Astrocyte (in vitro differentiated cells and primary cell): Measurements from ENCODE around the gene ZFYVE21. TPM values are rescaled to one million over a fixed set of nuclear protein-coding genes. Genes with fewer than 3 reads are reported as not detected.

Source experiments
- DNase-seq: peaks from one replicate; pipeline ENCODE4 v3.0.0-alpha.2; 2010; ENCODE audit warnings: low read depth
- FAIRE-seq: peaks from 2 replicates; lab custom pipeline; 2011; peaks lifted over from hg19 to GRCh38; lab: Jason Lieb, UNC
- H2AFZ ChIP-seq: 2 replicates; pipeline ENCODE4 v1.6.0; 2012; ENCODE audit warnings: low read depth, low read length, inconsistent platforms
- H3K27ac ChIP-seq: 2 replicates; pipeline ENCODE4 v1.5.1; 2011; ENCODE audit warnings: low read depth, low read length, inconsistent platforms
- H3K27me3 ChIP-seq: 2 replicates; pipeline ENCODE4 v1.6.0; 2011; ENCODE audit warnings: low read length, inconsistent platforms; ENCODE audit not compliant: insufficient read depth
- H3K36me3 ChIP-seq: 2 replicates; pipeline ENCODE4 v1.5.1; 2011; ENCODE audit warnings: low read length, inconsistent platforms; ENCODE audit not compliant: insufficient read depth
- H3K4me1 ChIP-seq: 2 replicates; pipeline ENCODE4 v1.5.1; 2011; ENCODE audit warnings: low read length, inconsistent platforms; ENCODE audit not compliant: insufficient read depth
- H3K4me2 ChIP-seq: 2 replicates; pipeline ENCODE4 v1.6.0; 2012; ENCODE audit warnings: low read length, inconsistent platforms
- H3K4me3 ChIP-seq: 2 replicates; pipeline ENCODE4 v1.5.1; 2011; ENCODE audit warnings: low read depth, mild to moderate bottlenecking, low read length, inconsistent platforms; ENCODE audit not compliant: insufficient read depth
- H3K79me2 ChIP-seq: 2 replicates; pipeline ENCODE4 v1.6.0; 2012; ENCODE audit warnings: mild to moderate bottlenecking, low read length, inconsistent platforms; ENCODE audit not compliant: insufficient read depth
- H3K9ac ChIP-seq: 2 replicates; pipeline ENCODE4 v1.6.0; 2012; ENCODE audit warnings: mild to moderate bottlenecking, low read length, inconsistent platforms
- H3K9me3 ChIP-seq: 2 replicates; pipeline ENCODE4 v1.5.1; 2012; ENCODE audit warnings: low read depth, mild to moderate bottlenecking, low read length, inconsistent platforms; ENCODE audit not compliant: insufficient read depth
- H4K20me1 ChIP-seq: 2 replicates; pipeline ENCODE4 v1.6.0; 2012; ENCODE audit warnings: low read length, inconsistent platforms; ENCODE audit not compliant: insufficient read depth
- H3K27ac Mint-ChIP-seq: one replicate; pipeline ENCODE4 v1.8.0; 2021; ENCODE audit warnings: mild to moderate bottlenecking, mixed read lengths; ENCODE audit not compliant: unreplicated experiment
- H3K27me3 Mint-ChIP-seq: one replicate; pipeline ENCODE4 v1.8.0; 2021; ENCODE audit warnings: low read depth, mixed read lengths; ENCODE audit not compliant: unreplicated experiment
- H3K36me3 Mint-ChIP-seq: one replicate; pipeline ENCODE4 v1.8.0; 2021; ENCODE audit warnings: low read depth, mixed read lengths; ENCODE audit not compliant: unreplicated experiment
- H3K4me1 Mint-ChIP-seq: one replicate; pipeline ENCODE4 v1.8.0; 2021; ENCODE audit warnings: low read depth, mixed read lengths; ENCODE audit not compliant: unreplicated experiment
- H3K4me3 Mint-ChIP-seq: one replicate; pipeline ENCODE4 v1.8.0; 2021; ENCODE audit warnings: mild to moderate bottlenecking, moderate library complexity, mixed read lengths; ENCODE audit not compliant: unreplicated experiment
- H3K9me3 Mint-ChIP-seq: one replicate; pipeline ENCODE4 v1.8.0; 2021; ENCODE audit warnings: mild to moderate bottlenecking, mixed read lengths; ENCODE audit not compliant: unreplicated experiment
- EZH2 ChIP-seq: IDR thresholded peaks from 2 replicates; pipeline ENCODE4 v1.6.1; 2012; ENCODE audit warnings: mild to moderate bottlenecking, low read length, inconsistent platforms; ENCODE audit not compliant: insufficient read depth
- total RNA-seq: library from RNA; stranded (reverse); gene quantifications from 2 replicates; pipeline ENCODE4 v1.2.1, GENCODE V29; 2021
- TF ChIP-seq, protein P1 (sequence below): IDR thresholded peaks from 2 replicates; pipeline ENCODE4 v1.5.1; 2011; ENCODE audit warnings: low read depth, mild to moderate bottlenecking, inconsistent platforms, low read length, moderate library complexity; ENCODE audit not compliant: insufficient read depth

ZFYVE21 gene
- total RNA-seq, 1 donor from 2014 or later, result 41.7 TPM

DNA sequence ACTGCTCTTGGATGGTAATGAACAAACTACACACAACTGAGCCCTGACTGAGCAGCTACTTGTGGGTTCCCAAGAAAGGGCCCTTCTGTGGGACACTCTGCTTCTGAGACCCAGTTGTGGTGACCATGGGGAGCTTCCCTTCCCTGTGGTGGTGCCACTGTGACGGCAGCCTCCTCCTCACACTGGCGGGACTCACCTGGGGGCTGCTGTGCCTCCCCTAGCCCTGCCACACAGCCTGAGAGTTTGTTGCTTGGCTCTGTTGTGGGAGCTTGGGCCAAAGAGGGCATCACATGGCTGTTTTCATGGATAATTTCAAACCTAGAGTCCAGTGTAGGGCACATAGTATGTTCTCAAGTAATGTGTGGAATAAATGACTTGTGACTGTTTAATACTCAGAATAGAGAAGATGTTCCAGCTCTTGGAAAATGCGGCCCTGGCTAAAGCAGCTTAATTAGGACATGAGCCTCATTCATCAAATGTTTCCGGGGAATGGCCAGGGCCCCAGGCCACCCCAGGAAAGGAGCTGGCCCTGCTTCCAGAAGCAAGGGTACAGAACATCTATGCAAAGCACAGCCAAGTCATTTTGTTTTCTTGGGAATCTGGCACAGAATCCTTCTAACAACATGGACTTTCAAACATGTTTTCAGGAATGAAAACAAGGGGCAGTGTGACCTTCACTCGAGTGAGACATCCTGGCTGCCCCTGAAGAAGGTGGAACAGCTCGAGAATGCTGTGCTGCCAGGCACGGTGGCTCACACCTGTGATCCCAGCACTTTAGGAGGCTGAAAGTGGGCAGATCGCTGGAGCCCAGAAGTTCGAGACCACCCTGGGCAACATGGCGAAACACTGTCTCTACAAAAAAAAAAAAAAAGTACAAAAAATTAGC, 21.2 kb downstream of the ZFYVE21 start:
- peaks cover 8% of the 10 kb centered on the region for H3K4me1 ChIP-seq
- H3K4me3 ChIP-seq, result no peak overlapping the region
- Mint-ChIP-seq H3K4me3 (no peak overlapping the region), H3K36me3 (peaks cover 36% of the 10 kb centered on the region), H3K4me1 (peaks cover 11% of the 10 kb centered on the region), H3K27me3 (no peaks in the 10 kb centered on the region), H3K27ac (no peak overlapping the region), H3K9me3 (no peaks in the 10 kb centered on the region)
- H3K4me2 ChIP-seq, result no peak overlapping the region
- H3K9me3 ChIP-seq, result no peaks in the 10 kb centered on the region
- no peak overlapping the region for H3K9ac ChIP-seq
- no peak for FAIRE-seq
- H3K27ac ChIP-seq, result no peak overlapping the region
- H3K79me2 ChIP-seq, result no peaks in the 10 kb centered on the region
- DNase-seq, result no peak
- peaks cover 12% of the 10 kb centered on the region for H3K36me3 ChIP-seq
- no peak overlapping the region for H2AFZ ChIP-seq
- H3K27me3 ChIP-seq, result no peaks in the 10 kb centered on the region
- H4K20me1 ChIP-seq, result peaks cover 24% of the 10 kb centered on the region
- TF ChIP-seq EZH2, result no peak
- TF ChIP-seq, protein P1, sequence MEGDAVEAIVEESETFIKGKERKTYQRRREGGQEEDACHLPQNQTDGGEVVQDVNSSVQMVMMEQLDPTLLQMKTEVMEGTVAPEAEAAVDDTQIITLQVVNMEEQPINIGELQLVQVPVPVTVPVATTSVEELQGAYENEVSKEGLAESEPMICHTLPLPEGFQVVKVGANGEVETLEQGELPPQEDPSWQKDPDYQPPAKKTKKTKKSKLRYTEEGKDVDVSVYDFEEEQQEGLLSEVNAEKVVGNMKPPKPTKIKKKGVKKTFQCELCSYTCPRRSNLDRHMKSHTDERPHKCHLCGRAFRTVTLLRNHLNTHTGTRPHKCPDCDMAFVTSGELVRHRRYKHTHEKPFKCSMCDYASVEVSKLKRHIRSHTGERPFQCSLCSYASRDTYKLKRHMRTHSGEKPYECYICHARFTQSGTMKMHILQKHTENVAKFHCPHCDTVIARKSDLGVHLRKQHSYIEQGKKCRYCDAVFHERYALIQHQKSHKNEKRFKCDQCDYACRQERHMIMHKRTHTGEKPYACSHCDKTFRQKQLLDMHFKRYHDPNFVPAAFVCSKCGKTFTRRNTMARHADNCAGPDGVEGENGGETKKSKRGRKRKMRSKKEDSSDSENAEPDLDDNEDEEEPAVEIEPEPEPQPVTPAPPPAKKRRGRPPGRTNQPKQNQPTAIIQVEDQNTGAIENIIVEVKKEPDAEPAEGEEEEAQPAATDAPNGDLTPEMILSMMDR, result no peak

DNA sequence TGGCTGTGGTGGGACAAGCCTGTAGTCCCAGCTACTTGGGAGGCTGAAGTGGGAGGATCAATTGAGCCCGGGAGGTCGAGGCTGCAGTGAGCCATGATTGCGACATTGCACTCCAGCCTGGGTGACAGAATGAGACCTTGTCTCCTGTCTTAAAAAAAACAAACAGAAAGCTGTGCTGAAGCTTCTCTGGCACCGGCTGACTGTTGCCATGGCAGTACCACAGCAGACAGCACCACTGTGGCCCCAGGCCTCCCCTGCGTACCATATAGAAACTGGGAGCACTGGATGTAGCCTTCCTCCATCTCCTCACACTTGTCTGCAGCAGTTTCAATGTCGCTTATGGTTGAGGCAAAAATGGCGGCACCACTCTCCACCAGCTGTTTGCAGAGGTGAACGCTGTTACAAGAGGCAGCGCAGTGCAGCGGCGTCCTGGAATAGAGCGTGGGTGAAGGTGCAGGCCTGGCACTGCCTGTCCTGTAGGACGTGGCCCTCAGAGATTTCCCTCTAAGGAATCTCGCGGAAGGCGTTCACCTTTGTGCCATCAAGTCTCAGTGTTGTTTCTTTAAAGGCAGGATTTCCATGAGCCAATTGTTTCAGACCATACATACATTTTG, 21.9 kb downstream of the ZFYVE21 start:
- H3K27me3 ChIP-seq, result no peaks in the 10 kb centered on the region
- H3K27ac ChIP-seq, result no peak overlapping the region
- no peaks in the 10 kb centered on the region for H3K27me3 Mint-ChIP-seq
- H4K20me1 ChIP-seq, result peaks cover 17% of the 10 kb centered on the region
- H3K36me3 ChIP-seq, result peaks cover 10% of the 10 kb centered on the region
- no peak overlapping the region for H3K9ac ChIP-seq
- H3K4me3 ChIP-seq, result no peak overlapping the region
- peaks cover 15% of the 10 kb centered on the region for H3K4me1 Mint-ChIP-seq
- H3K9me3 Mint-ChIP-seq, result no peaks in the 10 kb centered on the region
- DNase-seq (no peak), FAIRE-seq (no peak)
- no peak overlapping the region for H2AFZ ChIP-seq
- peaks cover 8% of the 10 kb centered on the region for H3K4me1 ChIP-seq
- TF ChIP-seq, protein P1, result no peak
- no peak for TF ChIP-seq EZH2
- no peak overlapping the region for H3K4me3 Mint-ChIP-seq
- H3K4me2 ChIP-seq, result no peak overlapping the region
- H3K36me3 Mint-ChIP-seq, result peaks cover 33% of the 10 kb centered on the region
- H3K79me2 ChIP-seq, result no peaks in the 10 kb centered on the region
- H3K27ac Mint-ChIP-seq, result no peak overlapping the region
- H3K9me3 ChIP-seq, result no peaks in the 10 kb centered on the region
